HG03558 (cell line): Measurements from ENCODE around the gene TPM1.

ENCODE experiments used
- ATAC-seq: cut with Tn5 transposase; IDR thresholded peaks from one replicate; pipeline ENCODE4 v1.9.1; 2021; ENCODE audit warnings: moderate number of reproducible peaks; ENCODE audit not compliant: unreplicated experiment; ENCODE audit errors: extremely low read depth

Gene TPM1

GRCh38 chr15:63072023-63072650 lies 29.6 kb downstream of the TPM1 start:
- ATAC-seq = no peak

- ATAC-seq = no peak
Measured at GRCh38 chr15:63072809-63073277, 30.3 kb downstream of the TPM1 start.

GRCh38 chr15:63073497-63074172 lies 31.1 kb downstream of the TPM1 start:
- no peak for ATAC-seq

GRCh38 chr15:63075015-63075983 lies 32.8 kb downstream of the TPM1 start:
- ATAC-seq = no peak

GRCh38 chr15:63075984-63076713 lies 33.6 kb downstream of the TPM1 start:
- no peak for ATAC-seq

GRCh38 chr15:63076714-63077046 lies 34.1 kb downstream of the TPM1 start:
- ATAC-seq = no peak

- ATAC-seq = no peak
Measured at GRCh38 chr15:63077952-63078351, 35.4 kb downstream of the TPM1 start.

- no peak for ATAC-seq
Measured at GRCh38 chr15:63079947-63080626, 37.5 kb downstream of the TPM1 start.

DNA sequence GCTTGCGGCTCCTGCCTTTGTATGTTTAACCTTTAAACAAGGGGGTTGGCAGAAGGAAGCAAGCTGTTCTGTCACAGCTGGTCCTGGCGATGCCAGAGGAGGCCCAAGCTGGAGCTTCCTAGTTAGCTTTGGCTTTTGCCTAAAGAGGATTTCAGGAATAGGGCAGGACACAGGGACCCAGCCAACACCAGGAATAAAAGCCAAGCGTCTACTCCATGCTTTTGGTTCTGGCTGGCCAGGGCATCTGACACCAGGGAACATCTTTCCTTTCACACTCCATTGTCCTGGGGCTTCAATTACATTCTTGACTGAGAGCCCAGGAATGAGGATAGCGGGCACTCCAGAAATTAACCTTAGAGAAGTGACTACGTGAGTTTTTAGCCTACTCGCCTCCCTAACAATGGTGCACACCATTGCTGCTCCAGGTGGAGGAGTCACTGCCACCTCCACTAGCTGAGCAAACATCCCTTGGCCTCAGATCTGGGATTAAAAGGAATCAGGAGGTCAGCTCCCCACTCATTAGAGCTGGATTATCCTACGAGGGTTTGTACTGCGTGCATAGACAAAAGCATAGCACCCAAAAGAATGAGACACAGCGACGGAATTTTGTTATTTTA lies 38.2 kb downstream of the TPM1 start:
- no peak for ATAC-seq

- no peak for ATAC-seq
Measured at GRCh38 chr15:63082366-63082765, 39.8 kb downstream of the TPM1 start.

DNA sequence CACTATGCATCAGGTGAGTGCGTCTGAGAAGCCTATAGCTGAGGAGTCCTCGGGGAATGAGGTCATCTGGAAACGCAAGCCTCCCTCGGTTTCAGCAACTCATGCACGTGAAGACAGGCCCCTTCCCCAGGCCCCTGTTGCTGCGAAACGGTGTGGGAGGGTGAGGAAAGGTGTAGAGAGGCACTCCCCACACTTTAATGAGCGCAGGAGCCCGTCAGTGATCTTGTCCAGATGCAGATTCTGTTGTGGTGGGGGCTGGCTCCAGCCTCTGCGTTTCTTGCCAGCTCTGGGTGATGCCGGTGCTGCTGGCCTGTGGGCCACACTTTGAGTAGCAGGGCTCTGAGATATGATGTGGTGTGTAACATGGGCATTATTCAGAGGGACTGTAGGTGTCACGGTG lies 40.5 kb downstream of the TPM1 start:
- ATAC-seq = no peak

DNA sequence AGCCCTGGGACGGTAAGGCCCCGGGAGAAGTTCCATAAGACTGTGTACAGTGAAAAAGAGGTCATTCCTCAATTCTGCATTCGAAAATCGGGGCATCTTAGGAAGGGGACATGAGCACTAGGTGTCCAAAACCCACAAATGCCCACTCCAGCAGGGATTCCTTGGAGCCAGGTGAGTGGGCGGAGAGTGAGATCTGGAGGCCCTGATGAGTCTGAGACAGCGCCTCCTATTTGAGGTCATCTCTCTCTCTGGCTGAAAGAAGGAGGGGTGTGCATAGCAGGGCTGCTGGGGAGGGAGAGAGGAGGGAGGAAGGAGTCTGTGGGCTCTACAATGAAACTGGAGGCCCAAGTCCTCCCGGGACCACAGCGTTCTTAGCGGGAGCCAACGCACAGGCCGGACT lies 41.0 kb downstream of the TPM1 start:
- no peak for ATAC-seq

DNA sequence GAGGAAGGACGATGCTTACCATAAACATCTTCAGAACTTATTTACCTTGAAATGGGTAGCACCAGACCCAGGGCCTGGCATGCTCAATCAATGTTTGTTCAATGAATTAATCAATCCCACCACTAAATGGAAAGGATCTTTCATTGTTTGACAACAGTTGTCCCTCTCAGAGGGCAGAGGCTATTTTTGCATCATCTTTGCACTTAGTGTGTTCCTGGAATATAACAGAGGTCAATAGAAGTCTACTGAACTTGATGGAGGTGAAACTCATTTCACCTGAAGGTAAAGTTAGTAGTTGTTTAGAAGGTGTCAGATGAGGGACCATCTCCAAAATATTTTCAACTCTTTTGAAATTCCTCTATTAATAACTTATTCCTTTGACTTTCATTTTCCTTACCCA lies 42.3 kb downstream of the TPM1 start:
- ATAC-seq = no peak

DNA sequence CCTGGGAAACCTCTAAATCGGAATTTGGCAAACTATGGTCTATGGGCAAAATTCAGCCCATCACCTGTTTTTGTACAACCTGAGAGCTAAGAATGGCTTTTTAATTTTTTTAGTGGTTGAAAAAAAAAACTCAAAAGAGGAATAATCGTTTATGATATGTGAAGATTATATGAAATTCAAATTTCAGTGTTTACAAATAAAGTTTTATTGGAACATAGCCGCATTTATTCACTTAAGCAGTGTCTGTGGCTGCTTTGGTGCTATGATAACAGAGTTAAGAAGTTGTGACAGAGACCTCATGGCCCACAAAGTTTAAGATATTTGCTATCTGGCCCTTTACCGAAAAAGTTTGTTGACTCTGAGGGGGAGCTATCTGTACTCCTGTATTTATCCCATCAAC lies 42.7 kb downstream of the TPM1 start:
- ATAC-seq = no peak

GRCh38 chr15:63086271-63086670 lies 43.7 kb downstream of the TPM1 start:
- ATAC-seq = no peak

DNA sequence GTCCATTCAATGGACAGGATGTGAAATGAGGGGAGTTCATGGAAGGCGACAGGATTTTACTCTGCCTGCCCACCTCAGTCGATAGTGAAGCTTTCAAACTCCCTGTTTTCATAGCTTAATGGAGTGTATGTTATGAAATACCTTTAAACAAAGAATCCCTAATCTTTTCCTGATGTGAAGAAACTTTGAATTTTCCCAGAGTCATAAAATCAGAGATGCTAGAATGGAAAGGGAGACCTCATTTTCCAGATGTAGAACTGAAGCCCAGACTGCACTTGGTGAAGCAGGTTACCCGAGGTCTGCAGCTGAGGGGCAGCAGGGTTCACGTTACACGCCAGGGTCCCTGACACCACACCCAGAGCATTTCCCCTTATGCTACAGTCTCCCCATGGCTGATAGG lies 44.4 kb downstream of the TPM1 start:
- no peak for ATAC-seq

GRCh38 chr15:63088533-63089245 lies 46.1 kb downstream of the TPM1 start:
- no peak for ATAC-seq

DNA sequence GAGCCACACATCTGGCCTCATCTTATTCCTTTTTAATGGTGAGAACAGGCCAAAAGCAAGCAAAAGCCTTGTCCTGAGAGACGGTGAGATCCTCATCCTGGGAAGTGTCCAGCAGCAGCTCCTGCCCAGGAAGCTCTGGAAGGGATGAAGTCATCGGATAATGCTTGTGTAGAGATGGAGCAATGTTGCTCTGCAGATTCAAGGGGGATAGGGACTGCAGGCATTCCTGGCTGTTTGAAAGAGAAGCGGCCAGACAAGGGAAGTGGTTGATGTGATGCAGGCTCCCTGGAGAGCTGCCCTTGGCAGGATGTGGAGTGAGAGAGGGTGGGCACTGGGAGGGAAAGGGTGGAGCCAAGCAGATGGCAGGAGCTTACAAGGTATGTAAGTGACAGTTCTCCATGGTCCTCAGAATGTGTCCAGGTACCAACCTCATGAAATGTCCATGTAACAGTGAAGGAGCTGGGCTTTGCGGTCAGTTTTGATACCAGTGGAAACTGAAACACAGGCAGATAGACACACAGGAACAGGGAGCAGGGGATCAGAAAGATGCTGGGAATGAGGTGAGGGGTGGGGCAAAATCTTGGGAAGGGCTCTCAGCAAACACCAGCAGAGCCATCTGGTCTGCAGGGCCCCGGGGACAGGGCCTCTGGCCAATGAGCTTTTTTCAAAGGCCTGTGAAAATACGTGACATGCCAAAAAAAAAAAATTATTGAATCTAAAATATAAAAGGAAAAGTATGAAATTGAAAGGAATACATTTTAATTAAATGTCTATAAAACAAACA lies 46.9 kb downstream of the TPM1 start:
- no peak for ATAC-seq
